HEK293 (cell line): ENCODE data around the gene MKI67.

Source experiments
- ZFP41 ChIP-seq: fragments of 450-650 bp; formaldehyde crosslinking; IDR thresholded peaks from 2 replicates; pipeline ENCODE4 v1.5.1; 2016; ENCODE audit warnings: missing biosample characterization, missing genetic modification characterization, borderline replicate concordance
- ZNF311 ChIP-seq: fragments of 450-650 bp; formaldehyde crosslinking; IDR thresholded peaks from 2 replicates; pipeline ENCODE4 v1.5.1; 2017; ENCODE audit warnings: missing biosample characterization, missing genetic modification characterization, borderline replicate concordance
- ZNF335 ChIP-seq: fragments of 450-650 bp; formaldehyde crosslinking; conservative IDR thresholded peaks from 2 replicates; pipeline ENCODE4 v1.5.1; 2016; ENCODE audit warnings: missing biosample characterization, missing genetic modification characterization
- ZNF785 ChIP-seq: fragments of 450-650 bp; formaldehyde crosslinking; IDR thresholded peaks from 2 replicates; pipeline ENCODE4 v1.5.1; 2016; ENCODE audit warnings: missing biosample characterization, missing genetic modification characterization
- TF ChIP-seq, protein P1 (sequence below): fragments of 450-650 bp; formaldehyde crosslinking; IDR thresholded peaks from 2 replicates; pipeline ENCODE4 v1.5.1; 2016; ENCODE audit warnings: missing biosample characterization, missing genetic modification characterization
- TF ChIP-seq, protein P2 (sequence below): fragments of 450-650 bp; formaldehyde crosslinking; IDR thresholded peaks from 2 replicates; pipeline ENCODE4 v1.5.1; 2016; ENCODE audit warnings: missing biosample characterization, missing genetic modification characterization
- TF ChIP-seq, protein P3 (sequence below): fragments of 450-650 bp; formaldehyde crosslinking; IDR thresholded peaks from 2 replicates; pipeline ENCODE4 v1.5.1; 2016; ENCODE audit warnings: missing biosample characterization, missing genetic modification characterization
- TF ChIP-seq, protein P4 (sequence below): fragments of 450-650 bp; formaldehyde crosslinking; IDR thresholded peaks from 2 replicates; pipeline ENCODE4 v1.5.1; 2016; ENCODE audit warnings: missing biosample characterization, missing genetic modification characterization
- TF ChIP-seq, protein P5 (sequence below): fragments of 450-650 bp; formaldehyde crosslinking; IDR thresholded peaks from 2 replicates; pipeline ENCODE4 v1.5.1; 2016; ENCODE audit warnings: missing biosample characterization, missing genetic modification characterization

DNA sequence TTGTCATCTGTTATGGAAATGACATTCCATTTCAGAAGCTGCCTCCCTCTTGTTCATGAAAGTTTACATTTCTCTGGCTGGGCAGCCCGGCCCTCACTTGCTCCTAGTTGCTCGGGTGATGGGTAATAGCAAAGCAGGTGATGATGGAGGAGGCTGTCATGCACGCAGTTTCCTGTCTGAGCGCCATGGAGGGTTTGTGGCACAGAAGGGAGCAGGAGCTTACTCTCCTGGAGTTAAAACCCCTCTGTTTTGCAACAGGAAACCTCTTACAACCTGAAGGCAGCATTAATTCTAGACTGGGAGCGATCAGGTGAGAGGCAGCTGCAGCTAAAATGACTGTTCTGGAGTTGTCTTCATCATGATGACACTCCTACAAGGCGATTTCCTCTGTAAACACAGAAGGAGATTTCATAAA is 34.1 kb upstream of the MKI67 start:
- TF ChIP-seq, protein P1, sequence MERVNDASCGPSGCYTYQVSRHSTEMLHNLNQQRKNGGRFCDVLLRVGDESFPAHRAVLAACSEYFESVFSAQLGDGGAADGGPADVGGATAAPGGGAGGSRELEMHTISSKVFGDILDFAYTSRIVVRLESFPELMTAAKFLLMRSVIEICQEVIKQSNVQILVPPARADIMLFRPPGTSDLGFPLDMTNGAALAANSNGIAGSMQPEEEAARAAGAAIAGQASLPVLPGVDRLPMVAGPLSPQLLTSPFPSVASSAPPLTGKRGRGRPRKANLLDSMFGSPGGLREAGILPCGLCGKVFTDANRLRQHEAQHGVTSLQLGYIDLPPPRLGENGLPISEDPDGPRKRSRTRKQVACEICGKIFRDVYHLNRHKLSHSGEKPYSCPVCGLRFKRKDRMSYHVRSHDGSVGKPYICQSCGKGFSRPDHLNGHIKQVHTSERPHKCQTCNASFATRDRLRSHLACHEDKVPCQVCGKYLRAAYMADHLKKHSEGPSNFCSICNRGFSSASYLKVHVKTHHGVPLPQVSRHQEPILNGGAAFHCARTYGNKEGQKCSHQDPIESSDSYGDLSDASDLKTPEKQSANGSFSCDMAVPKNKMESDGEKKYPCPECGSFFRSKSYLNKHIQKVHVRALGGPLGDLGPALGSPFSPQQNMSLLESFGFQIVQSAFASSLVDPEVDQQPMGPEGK (tag by site-specific recombination) = no peak
- TF ChIP-seq, protein P2, sequence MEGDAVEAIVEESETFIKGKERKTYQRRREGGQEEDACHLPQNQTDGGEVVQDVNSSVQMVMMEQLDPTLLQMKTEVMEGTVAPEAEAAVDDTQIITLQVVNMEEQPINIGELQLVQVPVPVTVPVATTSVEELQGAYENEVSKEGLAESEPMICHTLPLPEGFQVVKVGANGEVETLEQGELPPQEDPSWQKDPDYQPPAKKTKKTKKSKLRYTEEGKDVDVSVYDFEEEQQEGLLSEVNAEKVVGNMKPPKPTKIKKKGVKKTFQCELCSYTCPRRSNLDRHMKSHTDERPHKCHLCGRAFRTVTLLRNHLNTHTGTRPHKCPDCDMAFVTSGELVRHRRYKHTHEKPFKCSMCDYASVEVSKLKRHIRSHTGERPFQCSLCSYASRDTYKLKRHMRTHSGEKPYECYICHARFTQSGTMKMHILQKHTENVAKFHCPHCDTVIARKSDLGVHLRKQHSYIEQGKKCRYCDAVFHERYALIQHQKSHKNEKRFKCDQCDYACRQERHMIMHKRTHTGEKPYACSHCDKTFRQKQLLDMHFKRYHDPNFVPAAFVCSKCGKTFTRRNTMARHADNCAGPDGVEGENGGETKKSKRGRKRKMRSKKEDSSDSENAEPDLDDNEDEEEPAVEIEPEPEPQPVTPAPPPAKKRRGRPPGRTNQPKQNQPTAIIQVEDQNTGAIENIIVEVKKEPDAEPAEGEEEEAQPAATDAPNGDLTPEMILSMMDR (tag by site-specific recombination) = no peak
- TF ChIP-seq, protein P3, sequence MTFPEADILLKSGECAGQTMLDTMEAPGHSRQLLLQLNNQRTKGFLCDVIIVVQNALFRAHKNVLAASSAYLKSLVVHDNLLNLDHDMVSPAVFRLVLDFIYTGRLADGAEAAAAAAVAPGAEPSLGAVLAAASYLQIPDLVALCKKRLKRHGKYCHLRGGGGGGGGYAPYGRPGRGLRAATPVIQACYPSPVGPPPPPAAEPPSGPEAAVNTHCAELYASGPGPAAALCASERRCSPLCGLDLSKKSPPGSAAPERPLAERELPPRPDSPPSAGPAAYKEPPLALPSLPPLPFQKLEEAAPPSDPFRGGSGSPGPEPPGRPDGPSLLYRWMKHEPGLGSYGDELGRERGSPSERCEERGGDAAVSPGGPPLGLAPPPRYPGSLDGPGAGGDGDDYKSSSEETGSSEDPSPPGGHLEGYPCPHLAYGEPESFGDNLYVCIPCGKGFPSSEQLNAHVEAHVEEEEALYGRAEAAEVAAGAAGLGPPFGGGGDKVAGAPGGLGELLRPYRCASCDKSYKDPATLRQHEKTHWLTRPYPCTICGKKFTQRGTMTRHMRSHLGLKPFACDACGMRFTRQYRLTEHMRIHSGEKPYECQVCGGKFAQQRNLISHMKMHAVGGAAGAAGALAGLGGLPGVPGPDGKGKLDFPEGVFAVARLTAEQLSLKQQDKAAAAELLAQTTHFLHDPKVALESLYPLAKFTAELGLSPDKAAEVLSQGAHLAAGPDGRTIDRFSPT (tag by site-specific recombination) = no peak
- TF ChIP-seq, protein P4, sequence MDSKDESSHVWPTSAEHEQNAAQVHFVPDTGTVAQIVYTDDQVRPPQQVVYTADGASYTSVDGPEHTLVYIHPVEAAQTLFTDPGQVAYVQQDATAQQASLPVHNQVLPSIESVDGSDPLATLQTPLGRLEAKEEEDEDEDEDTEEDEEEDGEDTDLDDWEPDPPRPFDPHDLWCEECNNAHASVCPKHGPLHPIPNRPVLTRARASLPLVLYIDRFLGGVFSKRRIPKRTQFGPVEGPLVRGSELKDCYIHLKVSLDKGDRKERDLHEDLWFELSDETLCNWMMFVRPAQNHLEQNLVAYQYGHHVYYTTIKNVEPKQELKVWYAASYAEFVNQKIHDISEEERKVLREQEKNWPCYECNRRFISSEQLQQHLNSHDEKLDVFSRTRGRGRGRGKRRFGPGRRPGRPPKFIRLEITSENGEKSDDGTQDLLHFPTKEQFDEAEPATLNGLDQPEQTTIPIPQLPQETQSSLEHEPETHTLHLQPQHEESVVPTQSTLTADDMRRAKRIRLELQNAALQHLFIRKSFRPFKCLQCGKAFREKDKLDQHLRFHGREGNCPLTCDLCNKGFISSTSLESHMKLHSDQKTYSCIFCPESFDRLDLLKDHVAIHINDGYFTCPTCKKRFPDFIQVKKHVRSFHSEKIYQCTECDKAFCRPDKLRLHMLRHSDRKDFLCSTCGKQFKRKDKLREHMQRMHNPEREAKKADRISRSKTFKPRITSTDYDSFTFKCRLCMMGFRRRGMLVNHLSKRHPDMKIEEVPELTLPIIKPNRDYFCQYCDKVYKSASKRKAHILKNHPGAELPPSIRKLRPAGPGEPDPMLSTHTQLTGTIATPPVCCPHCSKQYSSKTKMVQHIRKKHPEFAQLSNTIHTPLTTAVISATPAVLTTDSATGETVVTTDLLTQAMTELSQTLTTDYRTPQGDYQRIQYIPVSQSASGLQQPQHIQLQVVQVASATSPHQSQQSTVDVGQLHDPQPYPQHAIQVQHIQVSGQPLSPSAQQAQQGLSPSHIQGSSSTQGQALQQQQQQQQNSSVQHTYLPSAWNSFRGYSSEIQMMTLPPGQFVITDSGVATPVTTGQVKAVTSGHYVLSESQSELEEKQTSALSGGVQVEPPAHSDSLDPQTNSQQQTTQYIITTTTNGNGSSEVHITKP (tag by site-specific recombination) = no peak
- no peak for TF ChIP-seq ZNF311 (tag by site-specific recombination)
- TF ChIP-seq ZNF335 (tag by site-specific recombination) = no peak
- TF ChIP-seq, protein P5, sequence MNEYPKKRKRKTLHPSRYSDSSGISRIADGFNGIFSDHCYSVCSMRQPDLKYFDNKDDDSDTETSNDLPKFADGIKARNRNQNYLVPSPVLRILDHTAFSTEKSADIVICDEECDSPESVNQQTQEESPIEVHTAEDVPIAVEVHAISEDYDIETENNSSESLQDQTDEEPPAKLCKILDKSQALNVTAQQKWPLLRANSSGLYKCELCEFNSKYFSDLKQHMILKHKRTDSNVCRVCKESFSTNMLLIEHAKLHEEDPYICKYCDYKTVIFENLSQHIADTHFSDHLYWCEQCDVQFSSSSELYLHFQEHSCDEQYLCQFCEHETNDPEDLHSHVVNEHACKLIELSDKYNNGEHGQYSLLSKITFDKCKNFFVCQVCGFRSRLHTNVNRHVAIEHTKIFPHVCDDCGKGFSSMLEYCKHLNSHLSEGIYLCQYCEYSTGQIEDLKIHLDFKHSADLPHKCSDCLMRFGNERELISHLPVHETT (tag by site-specific recombination) = no peak
- TF ChIP-seq ZNF785 = no peak
- TF ChIP-seq ZFP41 (tag by site-specific recombination) = no peak
